ENCODE results near the gene SRSF3.
"Not testable (repeated sequence)": the region's sequence is repeated elsewhere in the genome, so short reads cannot be mapped to it uniquely, and the experiment has no call there.

SRSF3 gene

DNA sequence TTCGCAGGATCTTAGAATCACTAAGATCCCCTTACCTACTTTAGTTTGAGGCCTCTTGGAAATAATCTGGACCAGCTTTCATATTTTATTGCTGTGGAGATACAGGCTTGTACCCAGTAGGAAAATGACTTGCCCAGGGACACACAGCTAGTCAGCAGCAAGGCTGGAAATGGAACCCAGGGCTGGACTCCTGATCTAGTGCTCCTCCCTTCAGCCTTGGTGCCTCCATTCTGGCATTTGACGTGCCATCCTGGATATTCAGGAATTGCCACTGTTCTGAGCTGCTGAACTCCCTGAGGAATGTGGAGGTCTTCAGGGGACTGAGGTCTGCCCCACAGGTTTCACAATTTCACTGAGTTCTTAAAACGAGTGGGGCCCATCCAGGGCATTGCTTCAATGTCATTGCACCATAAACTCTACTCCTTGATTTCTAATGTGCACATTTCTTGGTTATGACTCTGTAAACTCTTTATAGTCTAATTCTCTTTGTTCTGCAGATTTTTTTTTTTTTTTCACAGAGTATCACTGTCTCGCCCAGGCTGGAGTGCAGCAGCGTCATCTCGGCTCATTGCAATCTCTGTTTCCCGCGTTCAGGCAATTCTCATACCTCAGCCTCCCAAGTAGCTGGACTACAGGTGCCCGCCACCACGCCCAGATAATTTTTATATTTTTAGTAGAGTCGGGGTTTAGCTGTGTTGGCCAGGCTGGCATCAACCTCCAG, 57.7 kb downstream of the SRSF3 start:
- DNase-seq, result no peak

DNA sequence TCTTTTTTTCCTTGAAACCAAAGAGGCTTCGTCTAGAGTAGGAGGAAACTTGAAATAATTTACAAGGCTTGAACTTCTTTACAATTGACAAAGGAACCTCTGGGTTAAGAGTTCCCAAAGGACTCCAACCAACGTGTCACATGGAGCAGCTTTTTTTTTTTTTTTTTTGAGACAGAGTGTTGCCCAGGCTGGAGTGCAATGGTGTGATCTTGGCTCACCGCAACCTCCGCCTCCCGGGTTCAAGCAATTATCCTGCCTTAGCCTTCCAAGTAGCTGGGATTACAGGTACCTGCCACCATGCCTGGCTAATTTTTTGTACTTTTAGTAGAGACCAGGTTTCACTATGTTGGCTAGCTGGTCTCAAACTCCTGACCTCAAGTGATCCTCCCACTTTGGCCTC, 60.3 kb downstream of the SRSF3 start:
- DNase-seq, result not testable (repeated sequence)
